ENCODE results near the gene ILF3. TPM values are rescaled to one million over a fixed set of nuclear protein-coding genes. Genes with fewer than 3 reads are reported as not detected.

ILF3 gene
- total and polyA plus RNA-seq, 3 donors from 2014 or later, result 246 to 263 (median 253) TPM

GRCh38 chr19:10643968-10644259, 10.2 kb upstream of the ILF3 start:
- no peak for TF ChIP-seq CTCF (IDR thresholded peaks at IDR 0.05)
- TF ChIP-seq POLR2A (IDR thresholded peaks at IDR 0.05), result no peak
- no peaks in the 10 kb centered on the region for H3K36me3 ChIP-seq (ENCODE audit: low read depth, missing control alignments)
- DNase-seq, result peak; percentile 54
- intact Hi-C loops (cut with DNase I; ENCODE audit: low total_unique reads), result loop anchor here (5.0 kb wide), 1 partner anchor 67 kb away; no protein-coding TSS in a partner anchor
- peak overlapping the region; percentile 20 to 74 for H3K27ac ChIP-seq
- H3K27me3 ChIP-seq, result no peaks in the 10 kb centered on the region
- peaks cover 18% of the 10 kb centered on the region for H3K4me1 ChIP-seq
- H3K4me3 ChIP-seq, result no peak overlapping the region
- 32 to 55% methylated on average over 3 of the region's 3 CpGs for WGBS, 2 donors
- no peaks in the 10 kb centered on the region for H3K9me3 ChIP-seq

GRCh38 chr19:10644260-10645007, 9.7 kb upstream of the ILF3 start:
- Histone ChIP-seq H3K9me3 (no peaks in the 10 kb centered on the region), H3K27ac (peak overlapping the region; percentile 20 to 74), H3K4me1 (peaks cover 18% of the 10 kb centered on the region), H3K36me3 (ENCODE audit: low read depth, missing control alignments) (no peaks in the 10 kb centered on the region), H3K4me3 (no peak overlapping the region), H3K27me3 (no peaks in the 10 kb centered on the region)
- intact Hi-C loops (cut with DNase I; ENCODE audit: low total_unique reads), result loop anchor here (5.0 kb wide), 1 partner anchor 67 kb away; no protein-coding TSS in a partner anchor
- TF ChIP-seq POLR2A (IDR thresholded peaks at IDR 0.05) (no peak), CTCF (IDR thresholded peaks at IDR 0.05) (peak; percentile 72 to 82 (median 72))
- WGBS, 2 donors, result 33 to 37% methylated on average over 11 to 14 of the region's 14 CpGs
- DNase-seq, result peak; percentile 86

GRCh38 chr19:10646456-10647159, 7.5 kb upstream of the ILF3 start:
- H3K27ac ChIP-seq, result no peak overlapping the region
- H3K4me1 ChIP-seq, result peaks cover 21% of the 10 kb centered on the region
- WGBS, 2 donors, result 60 to 64% methylated on average over 12 of the region's 12 CpGs
- intact Hi-C loops (cut with DNase I; ENCODE audit: low total_unique reads), result no loop called here
- no peaks in the 10 kb centered on the region for H3K9me3 ChIP-seq
- TF ChIP-seq POLR2A (IDR thresholded peaks at IDR 0.05) (no peak), CTCF (IDR thresholded peaks at IDR 0.05) (no peak)
- DNase-seq, result no peak
- H3K36me3 ChIP-seq (ENCODE audit: low read depth, missing control alignments), result no peaks in the 10 kb centered on the region
- H3K27me3 ChIP-seq, result no peaks in the 10 kb centered on the region
- no peak overlapping the region for H3K4me3 ChIP-seq

GRCh38 chr19:10648360-10648759, 5.8 kb upstream of the ILF3 start:
- H3K27me3 ChIP-seq, result no peaks in the 10 kb centered on the region
- peaks cover 22% of the 10 kb centered on the region for H3K4me1 ChIP-seq

More at GRCh38 chr19:10648360-10648759, 5.8 kb upstream of the ILF3 start:
- Histone ChIP-seq H3K27ac (no peak overlapping the region), H3K36me3 (ENCODE audit: low read depth, missing control alignments) (no peaks in the 10 kb centered on the region), H3K9me3 (no peaks in the 10 kb centered on the region), H3K4me3 (no peak overlapping the region)
- TF ChIP-seq CTCF (IDR thresholded peaks at IDR 0.05) (no peak), POLR2A (IDR thresholded peaks at IDR 0.05) (no peak)
- no peak for DNase-seq
- intact Hi-C loops (cut with DNase I; ENCODE audit: low total_unique reads), result no loop called here
- WGBS, 2 donors, result 89 to 99% methylated on average over 4 of the region's 4 CpGs
